HepG2 (cell line): ENCODE results near the gene TNXB. TPM values are rescaled to one million over a fixed set of nuclear protein-coding genes. Genes with fewer than 3 reads are reported as not detected.

Experiments
- DR1 ChIP-seq: sonication (generic); formaldehyde crosslinking; IDR thresholded peaks from 2 replicates; pipeline ENCODE4 v1.8.0; 2021; ENCODE audit warnings: mild to moderate bottlenecking, missing genetic modification reagents, inconsistent platforms
- ZBTB38 ChIP-seq: sonication (generic); formaldehyde crosslinking; IDR thresholded peaks from 2 replicates; pipeline ENCODE4 v1.5.1; 2020; ENCODE audit warnings: mild to moderate bottlenecking, missing genetic modification reagents
- ZNF263 ChIP-seq: sonication (generic); formaldehyde crosslinking; IDR thresholded peaks from 2 replicates; pipeline ENCODE4 v1.4.0; 2020; ENCODE audit warnings: missing genetic modification reagents
- ZNF546 ChIP-seq: sonication (generic); formaldehyde crosslinking; conservative IDR thresholded peaks from 2 replicates; pipeline ENCODE4 v1.8.1; 2023; ENCODE audit warnings: mild to moderate bottlenecking, missing genetic modification reagents
- ZNF552 ChIP-seq: sonication (generic); formaldehyde crosslinking; IDR thresholded peaks from 2 replicates; pipeline ENCODE4 v1.9.0; 2022; ENCODE audit warnings: missing genetic modification reagents, mild to moderate bottlenecking, borderline replicate concordance
- ZNF598 ChIP-seq: sonication (generic); formaldehyde crosslinking; IDR thresholded peaks from 2 replicates; pipeline ENCODE4 v1.5.1; 2020; ENCODE audit warnings: mild to moderate bottlenecking, missing genetic modification reagents, borderline replicate concordance
- ZNF768 ChIP-seq: sonication (generic); formaldehyde crosslinking; IDR thresholded peaks from 2 replicates; pipeline ENCODE4 v1.4.0; 2020; ENCODE audit warnings: missing genetic modification reagents
- polyA plus RNA-seq, 8 experiments: library from polyadenylated mRNA; depleted of rRNA in 3 of 8; stranded (reverse) in 7 of 8; unstranded in 1 of 8; fragments of >200 nt; fragmentation: Illumina TruSeq in 4 of 8; extraction: Trizol in 4 of 8; gene quantifications; 2 replicates each; pipeline versions ENCODE4 v1.2.1 to v1.2.3, GENCODE V29; 2011 to 2016; ENCODE audit warnings: low read depth in 4 of 8, missing spikeins in 1 of 8, mixed read lengths in 1 of 8; ENCODE audit not compliant: insufficient read depth in 1 of 8
- total RNA-seq, 5 experiments: library from RNA; depleted of rRNA; stranded (reverse); fragments of >200 nt; fragmentation: Illumina TruSeq; extraction: Trizol; gene quantifications; 2 replicates each; pipeline ENCODE4 v1.2.3, GENCODE V29; 2016; ENCODE audit warnings: low read depth in 1 of 5
- TF ChIP-seq, protein P1 (sequence below): sonication (generic); formaldehyde crosslinking; IDR thresholded peaks from 2 replicates; pipeline ENCODE4 v1.4.0; 2020; ENCODE audit warnings: mild to moderate bottlenecking, missing genetic modification reagents
- TF ChIP-seq, protein P2 (sequence below): sonication (generic); formaldehyde crosslinking; IDR thresholded peaks from 2 replicates; pipeline ENCODE4 v1.4.0; 2020; ENCODE audit warnings: mild to moderate bottlenecking, missing genetic modification reagents
- TF ChIP-seq, protein P3 (sequence below): sonication (generic); formaldehyde crosslinking; IDR thresholded peaks from 2 replicates; pipeline ENCODE4 v1.8.0; 2022; ENCODE audit warnings: missing genetic modification reagents, mild to moderate bottlenecking, borderline replicate concordance
- TF ChIP-seq, protein P4 (sequence below): sonication (generic); formaldehyde crosslinking; IDR thresholded peaks from one replicate; pipeline ENCODE4 v1.5.1; 2020; ENCODE audit warnings: mild to moderate bottlenecking, missing genetic modification reagents; ENCODE audit errors: not compliant biosample characterization
- TF ChIP-seq, protein P5 (sequence below): IDR thresholded peaks from 2 replicates; pipeline ENCODE4 v1.6.1; 2016; ENCODE audit warnings: low read depth, borderline replicate concordance

The TNXB gene
- total and polyA plus RNA-seq, 2 of the 13 experiments (the other 11 are each of a cell fraction or from before 2014, with no cell fraction given) = 1.6 to 2.7 TPM

DNA sequence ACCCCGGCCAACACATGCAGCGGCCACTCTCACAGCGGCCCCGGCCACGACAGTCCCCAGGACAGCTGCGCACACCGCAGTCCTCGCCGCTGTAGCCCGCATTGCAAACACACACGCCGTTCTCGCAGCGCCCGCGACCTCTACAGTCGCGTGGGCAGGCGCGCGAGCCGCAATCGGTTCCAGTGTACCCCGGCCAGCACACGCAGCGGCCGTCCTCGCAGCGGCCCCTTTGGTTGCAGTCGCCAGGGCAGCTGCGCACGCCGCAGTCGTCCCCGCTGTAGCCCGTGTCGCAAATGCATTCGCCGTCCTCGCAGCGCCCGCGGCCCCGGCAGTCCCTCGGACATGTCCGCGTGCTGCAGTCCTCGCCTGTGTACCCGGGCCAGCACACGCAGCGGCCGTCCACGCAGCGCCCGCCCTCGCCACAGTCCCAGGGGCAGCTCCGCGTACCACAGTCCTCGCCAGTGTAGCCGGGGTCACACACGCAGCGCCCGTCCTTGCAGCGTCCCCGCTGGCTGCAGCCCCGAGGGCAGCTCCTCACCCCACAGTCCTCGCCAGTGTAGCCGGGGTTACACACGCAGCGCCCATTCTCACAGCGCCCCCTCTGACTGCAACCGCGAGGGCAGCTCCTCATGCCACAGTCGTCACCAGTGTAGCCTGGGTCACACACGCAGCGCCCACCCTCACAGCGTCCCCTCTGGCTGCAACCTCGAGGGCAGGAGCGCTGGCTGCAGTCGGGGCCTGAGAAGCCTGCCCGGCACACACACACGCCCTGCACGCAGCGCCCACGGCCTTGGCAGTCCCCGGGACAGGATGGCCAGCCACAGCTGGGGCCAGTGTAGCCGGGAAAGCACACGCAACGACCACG, 12.5 kb downstream of the TNXB start (continued):
- TF ChIP-seq, protein P1, sequence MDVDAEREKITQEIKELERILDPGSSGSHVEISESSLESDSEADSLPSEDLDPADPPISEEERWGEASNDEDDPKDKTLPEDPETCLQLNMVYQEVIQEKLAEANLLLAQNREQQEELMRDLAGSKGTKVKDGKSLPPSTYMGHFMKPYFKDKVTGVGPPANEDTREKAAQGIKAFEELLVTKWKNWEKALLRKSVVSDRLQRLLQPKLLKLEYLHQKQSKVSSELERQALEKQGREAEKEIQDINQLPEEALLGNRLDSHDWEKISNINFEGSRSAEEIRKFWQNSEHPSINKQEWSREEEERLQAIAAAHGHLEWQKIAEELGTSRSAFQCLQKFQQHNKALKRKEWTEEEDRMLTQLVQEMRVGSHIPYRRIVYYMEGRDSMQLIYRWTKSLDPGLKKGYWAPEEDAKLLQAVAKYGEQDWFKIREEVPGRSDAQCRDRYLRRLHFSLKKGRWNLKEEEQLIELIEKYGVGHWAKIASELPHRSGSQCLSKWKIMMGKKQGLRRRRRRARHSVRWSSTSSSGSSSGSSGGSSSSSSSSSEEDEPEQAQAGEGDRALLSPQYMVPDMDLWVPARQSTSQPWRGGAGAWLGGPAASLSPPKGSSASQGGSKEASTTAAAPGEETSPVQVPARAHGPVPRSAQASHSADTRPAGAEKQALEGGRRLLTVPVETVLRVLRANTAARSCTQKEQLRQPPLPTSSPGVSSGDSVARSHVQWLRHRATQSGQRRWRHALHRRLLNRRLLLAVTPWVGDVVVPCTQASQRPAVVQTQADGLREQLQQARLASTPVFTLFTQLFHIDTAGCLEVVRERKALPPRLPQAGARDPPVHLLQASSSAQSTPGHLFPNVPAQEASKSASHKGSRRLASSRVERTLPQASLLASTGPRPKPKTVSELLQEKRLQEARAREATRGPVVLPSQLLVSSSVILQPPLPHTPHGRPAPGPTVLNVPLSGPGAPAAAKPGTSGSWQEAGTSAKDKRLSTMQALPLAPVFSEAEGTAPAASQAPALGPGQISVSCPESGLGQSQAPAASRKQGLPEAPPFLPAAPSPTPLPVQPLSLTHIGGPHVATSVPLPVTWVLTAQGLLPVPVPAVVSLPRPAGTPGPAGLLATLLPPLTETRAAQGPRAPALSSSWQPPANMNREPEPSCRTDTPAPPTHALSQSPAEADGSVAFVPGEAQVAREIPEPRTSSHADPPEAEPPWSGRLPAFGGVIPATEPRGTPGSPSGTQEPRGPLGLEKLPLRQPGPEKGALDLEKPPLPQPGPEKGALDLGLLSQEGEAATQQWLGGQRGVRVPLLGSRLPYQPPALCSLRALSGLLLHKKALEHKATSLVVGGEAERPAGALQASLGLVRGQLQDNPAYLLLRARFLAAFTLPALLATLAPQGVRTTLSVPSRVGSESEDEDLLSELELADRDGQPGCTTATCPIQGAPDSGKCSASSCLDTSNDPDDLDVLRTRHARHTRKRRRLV = no peak
- TF ChIP-seq ZNF598 (0 out of 2 replicates have a peak, but pooled peaks have one; percentile 19), ZNF552 (0 out of 2 replicates have a peak, but pooled peaks have one; percentile 68), DR1 (peak; percentile 29; the same call in 1 of the 2 replicates), ZNF263 (CRISPR knock-in tag) (0 out of 2 replicates have a peak, but pooled peaks have one; percentile 26), ZBTB38 (CRISPR knock-in tag) (peak; percentile 32; the same call in 1 of the 2 replicates), ZNF546 (0 out of 2 replicates have a peak, but pooled peaks have one; percentile 35), ZNF768 (CRISPR knock-in tag) (peak; percentile 6; the same call in 1 of the 2 replicates)
- TF ChIP-seq, protein P2, sequence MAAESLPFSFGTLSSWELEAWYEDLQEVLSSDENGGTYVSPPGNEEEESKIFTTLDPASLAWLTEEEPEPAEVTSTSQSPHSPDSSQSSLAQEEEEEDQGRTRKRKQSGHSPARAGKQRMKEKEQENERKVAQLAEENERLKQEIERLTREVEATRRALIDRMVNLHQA (CRISPR knock-in tag) = no peak
- TF ChIP-seq, protein P3, sequence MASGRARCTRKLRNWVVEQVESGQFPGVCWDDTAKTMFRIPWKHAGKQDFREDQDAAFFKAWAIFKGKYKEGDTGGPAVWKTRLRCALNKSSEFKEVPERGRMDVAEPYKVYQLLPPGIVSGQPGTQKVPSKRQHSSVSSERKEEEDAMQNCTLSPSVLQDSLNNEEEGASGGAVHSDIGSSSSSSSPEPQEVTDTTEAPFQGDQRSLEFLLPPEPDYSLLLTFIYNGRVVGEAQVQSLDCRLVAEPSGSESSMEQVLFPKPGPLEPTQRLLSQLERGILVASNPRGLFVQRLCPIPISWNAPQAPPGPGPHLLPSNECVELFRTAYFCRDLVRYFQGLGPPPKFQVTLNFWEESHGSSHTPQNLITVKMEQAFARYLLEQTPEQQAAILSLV (CRISPR knock-in tag) = peak; percentile 12; the same call in 1 of the 2 replicates
- TF ChIP-seq, protein P4, sequence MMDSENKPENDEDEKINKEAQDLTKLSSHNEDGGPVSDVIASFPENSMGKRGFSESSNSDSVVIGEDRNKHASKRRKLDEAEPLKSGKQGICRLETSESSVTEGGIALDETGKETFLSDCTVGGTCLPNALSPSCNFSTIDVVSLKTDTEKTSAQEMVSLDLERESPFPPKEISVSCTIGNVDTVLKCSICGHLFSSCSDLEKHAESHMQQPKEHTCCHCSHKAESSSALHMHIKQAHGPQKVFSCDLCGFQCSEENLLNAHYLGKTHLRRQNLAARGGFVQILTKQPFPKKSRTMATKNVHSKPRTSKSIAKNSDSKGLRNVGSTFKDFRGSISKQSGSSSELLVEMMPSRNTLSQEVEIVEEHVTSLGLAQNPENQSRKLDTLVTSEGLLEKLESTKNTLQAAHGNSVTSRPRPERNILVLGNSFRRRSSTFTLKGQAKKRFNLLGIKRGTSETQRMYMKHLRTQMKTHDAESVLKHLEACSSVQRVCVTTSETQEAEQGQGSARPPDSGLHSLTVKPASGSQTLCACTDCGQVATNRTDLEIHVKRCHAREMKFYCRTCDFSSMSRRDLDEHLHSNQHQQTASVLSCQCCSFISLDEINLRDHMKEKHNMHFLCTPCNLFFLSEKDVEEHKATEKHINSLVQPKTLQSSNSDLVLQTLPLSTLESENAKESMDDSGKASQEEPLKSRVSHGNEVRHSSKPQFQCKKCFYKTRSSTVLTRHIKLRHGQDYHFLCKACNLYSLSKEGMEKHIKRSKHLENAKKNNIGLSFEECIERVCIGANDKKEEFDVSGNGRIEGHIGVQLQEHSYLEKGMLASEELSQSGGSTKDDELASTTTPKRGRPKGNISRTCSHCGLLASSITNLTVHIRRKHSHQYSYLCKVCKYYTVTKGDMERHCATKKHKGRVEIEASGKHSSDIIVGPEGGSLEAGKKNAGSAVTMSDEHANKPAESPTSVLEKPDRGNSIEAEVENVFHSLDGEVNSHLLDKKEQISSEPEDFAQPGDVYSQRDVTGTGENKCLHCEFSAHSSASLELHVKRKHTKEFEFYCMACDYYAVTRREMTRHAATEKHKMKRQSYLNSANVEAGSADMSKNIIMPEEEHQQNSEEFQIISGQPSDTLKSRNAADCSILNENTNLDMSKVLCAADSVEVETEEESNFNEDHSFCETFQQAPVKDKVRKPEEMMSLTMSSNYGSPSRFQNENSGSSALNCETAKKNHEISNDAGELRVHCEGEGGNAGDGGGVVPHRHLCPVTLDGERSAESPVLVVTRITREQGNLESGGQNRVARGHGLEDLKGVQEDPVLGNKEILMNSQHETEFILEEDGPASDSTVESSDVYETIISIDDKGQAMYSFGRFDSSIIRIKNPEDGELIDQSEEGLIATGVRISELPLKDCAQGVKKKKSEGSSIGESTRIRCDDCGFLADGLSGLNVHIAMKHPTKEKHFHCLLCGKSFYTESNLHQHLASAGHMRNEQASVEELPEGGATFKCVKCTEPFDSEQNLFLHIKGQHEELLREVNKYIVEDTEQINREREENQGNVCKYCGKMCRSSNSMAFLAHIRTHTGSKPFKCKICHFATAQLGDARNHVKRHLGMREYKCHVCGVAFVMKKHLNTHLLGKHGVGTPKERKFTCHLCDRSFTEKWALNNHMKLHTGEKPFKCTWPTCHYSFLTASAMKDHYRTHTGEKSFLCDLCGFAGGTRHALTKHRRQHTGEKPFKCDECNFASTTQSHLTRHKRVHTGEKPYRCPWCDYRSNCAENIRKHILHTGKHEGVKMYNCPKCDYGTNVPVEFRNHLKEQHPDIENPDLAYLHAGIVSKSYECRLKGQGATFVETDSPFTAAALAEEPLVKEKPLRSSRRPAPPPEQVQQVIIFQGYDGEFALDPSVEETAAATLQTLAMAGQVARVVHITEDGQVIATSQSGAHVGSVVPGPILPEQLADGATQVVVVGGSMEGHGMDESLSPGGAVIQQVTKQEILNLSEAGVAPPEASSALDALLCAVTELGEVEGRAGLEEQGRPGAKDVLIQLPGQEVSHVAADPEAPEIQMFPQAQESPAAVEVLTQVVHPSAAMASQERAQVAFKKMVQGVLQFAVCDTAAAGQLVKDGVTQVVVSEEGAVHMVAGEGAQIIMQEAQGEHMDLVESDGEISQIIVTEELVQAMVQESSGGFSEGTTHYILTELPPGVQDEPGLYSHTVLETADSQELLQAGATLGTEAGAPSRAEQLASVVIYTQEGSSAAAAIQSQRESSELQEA = peak; percentile 6
- TF ChIP-seq, protein P5, sequence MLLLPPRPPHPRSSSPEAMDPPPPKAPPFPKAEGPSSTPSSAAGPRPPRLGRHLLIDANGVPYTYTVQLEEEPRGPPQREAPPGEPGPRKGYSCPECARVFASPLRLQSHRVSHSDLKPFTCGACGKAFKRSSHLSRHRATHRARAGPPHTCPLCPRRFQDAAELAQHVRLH = 0 out of 2 replicates have a peak, but pooled peaks have one; percentile 44
